Heart left ventricle (tissue), 16 donors: ENCODE results near the gene FTO. TPM values are rescaled to one million over a fixed set of nuclear protein-coding genes. Genes with fewer than 3 reads are reported as not detected.
A peak's percentile ranks its signal among the peaks of the same experiment; 100 is the strongest.

Experiments used
- ATAC-seq, 4 donors: fragments of 200-7000 bp; cut with Tn5 transposase; one replicate each; pipeline ENCODE4 v1.9.1; 2020 to 2022; ENCODE audit warnings: moderate library complexity in 4 of 4, mild to moderate bottlenecking in 3 of 4, moderate number of reproducible peaks in 1 of 4
- DNase-seq, 5 donors: peaks; one replicate each; pipeline ENCODE4 v3.0.0-alpha.2; 2020
- H3K27ac ChIP-seq, 12 donors: fragments of 200-600 bp; sonication (generic) in 4 of 12; one replicate each; pipeline versions ENCODE4 v1.5.0 to v1.8.0; 2016 to 2022; ENCODE audit warnings: mild to moderate bottlenecking in 2 of 12
- H3K27me3 ChIP-seq, 9 donors: fragments of 200-600 bp; sonication (generic) in 2 of 9; one replicate each; pipeline versions ENCODE4 v1.5.1 to v1.8.0; 2016 to 2022; ENCODE audit warnings: mild to moderate bottlenecking in 3 of 9
- H3K36me3 ChIP-seq, 9 donors: fragments of 200-600 bp; sonication (generic) in 2 of 9; one replicate each; pipeline versions ENCODE4 v1.5.0 to v1.8.0; 2018 to 2022; ENCODE audit warnings: mild to moderate bottlenecking in 2 of 9
- H3K4me1 ChIP-seq, 12 donors: fragments of 200-600 bp; sonication (generic) in 4 of 12; one replicate each; pipeline versions ENCODE4 v1.5.0 to v1.8.0; 2016 to 2022; ENCODE audit warnings: mild to moderate bottlenecking in 3 of 12
- H3K4me3 ChIP-seq, 12 donors: fragments of 200-600 bp; sonication (generic) in 4 of 12; one replicate each; pipeline versions ENCODE4 v1.5.0 to v1.8.0; 2017 to 2022; ENCODE audit warnings: mild to moderate bottlenecking in 9 of 12, moderate library complexity in 4 of 12
- H3K9me3 ChIP-seq, 12 donors: fragments of 200-600 bp; sonication (generic) in 4 of 12; one replicate each; pipeline versions ENCODE4 v1.5.0 to v1.8.0; 2016 to 2022; ENCODE audit warnings: mild to moderate bottlenecking in 1 of 12
- POLR2A ChIP-seq, 2 donors: fragments of 450-650 bp; IDR thresholded peaks; one replicate each; pipeline ENCODE4 v1.6.1; 2017; ENCODE audit warnings: antibody characterized with exemption in 2 of 2, mild to moderate bottlenecking in 2 of 2, moderate library complexity in 2 of 2
- WGBS, 4 donors: extraction: QIAGEN DNeasy Blood & Tissue Kit in 2 of 4; methylation state at CpG; one replicate each; pipeline versions ENCODE4 v1.1.5 to v1.1.7; 2013 to 2018; 5-methylcytosine and 5-hydroxymethylcytosine counted together
- intact Hi-C, 10 donors: fragments of 100-400 bp; cut with DNase I; formaldehyde crosslinking; loops; one replicate each; pipeline versions ENCODE4 v1.11.1 to v1.14.2; 2022
- polyA plus RNA-seq, 2 donors: library from polyadenylated mRNA; stranded (reverse); fragments of 200-250 nt; gene quantifications; one replicate each; pipeline ENCODE4 v1.2.3, GENCODE V29; 2013
- total RNA-seq, 9 donors: library from RNA; depleted of rRNA in 2 of 9; stranded (reverse); fragments of >200 nt in 2 of 9; fragmentation: NEBNext Ultra II Directional in 3 of 9; extraction: Animal tissue kit (Norgen Biotek cat#: 25700) in 3 of 9; gene quantifications; one replicate each; pipeline versions ENCODE4 v1.1.0 to v1.2.4, GENCODE V29; 2016 to 2023
- TF ChIP-seq, protein P1 (sequence below), 12 donors: fragments of 200-600 bp; sonication (generic) in 4 of 12; IDR thresholded peaks; one replicate each; pipeline versions ENCODE4 v1.5.0 to v1.8.0; 2018 to 2022; ENCODE audit warnings: antibody characterized with exemption in 12 of 12, mild to moderate bottlenecking in 5 of 12
- donor health status: ischemic (EF 13 %, LVEDD 7.1; RV severe dilation, severe dysfunction).
- donor health status: healthy with polysubstance abuse.
- donor health status: DM: no; HTN: yes; CAD: no.
- donor health status: DM: no; HTN: no; CAD: no.
- donor health status: ischemic (EF 25% LVEDD 6.9; RV normal size, moderate dysfunction).
- donor health status: ischemic (EF 25% LVEDD 5.7; RV mildly dilated, moderate dysfunction).
- donor health status: healthy.
- donor health status: DM: yes; HTN: yes; CAD: no.
- donor health status: ischemic (EF 35%, LVEDD 5.7; RV mildly dilated, moderate dysfunction).
- donor health status: nonischemic (EF 11% LVEDD 7.7; RV severe dilation, severe dysfunction).
- donor health status: DM: yes; HTN: yes; CAD: no.
- donor health status: PGD.
- donor health status: ischemic (EF 29% LVEDD 5.4; RV normal size, mild dysfunction).
- donor health status: nonischemic (EF 23%, LVEDD 6.1; RV moderate dilation, normal function).

Gene FTO
- total and polyA plus RNA-seq, 11 donors = 11.8 to 105 (median 86.8) TPM

DNA sequence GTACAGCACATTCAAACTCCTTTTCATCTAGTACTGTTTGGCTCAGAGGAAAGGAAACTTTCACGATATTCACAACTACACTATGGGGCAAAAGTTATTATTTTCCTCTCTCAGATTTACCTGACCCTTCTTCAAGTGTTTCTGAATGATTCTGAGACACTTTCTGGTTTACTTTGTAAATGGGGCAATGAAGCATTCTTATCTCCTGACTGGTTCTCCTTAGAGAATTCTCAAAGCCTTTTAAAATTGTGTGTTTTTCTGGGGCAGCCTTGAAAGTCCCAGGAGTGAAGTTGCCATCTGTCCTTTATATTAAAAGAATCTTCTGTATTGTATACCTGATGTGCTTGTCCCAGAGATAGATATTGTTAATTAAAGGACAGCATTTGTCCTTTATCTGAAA, 264.9 kb downstream of the FTO start:
- Histone ChIP-seq H3K9me3 (no peaks in the 10 kb centered on the region), H3K4me3 (no peak overlapping the region), H3K27me3 (no peaks in the 10 kb centered on the region), H3K36me3 (no peaks in the 10 kb centered on the region), H3K27ac (peak overlapping the region in 5 of 12 donors; percentile 2 to 22 (median 21)), H3K4me1 (peaks cover 0 to 29% (median 15%) of the 10 kb centered on the region in 12 donors)
- WGBS, 4 donors = 50 to 72% (median 61%) methylated on average over 1 of the region's 1 CpG
- ATAC-seq (no peak), DNase-seq (no peak)
- intact Hi-C loops = no loop called here
- TF ChIP-seq, protein P1, sequence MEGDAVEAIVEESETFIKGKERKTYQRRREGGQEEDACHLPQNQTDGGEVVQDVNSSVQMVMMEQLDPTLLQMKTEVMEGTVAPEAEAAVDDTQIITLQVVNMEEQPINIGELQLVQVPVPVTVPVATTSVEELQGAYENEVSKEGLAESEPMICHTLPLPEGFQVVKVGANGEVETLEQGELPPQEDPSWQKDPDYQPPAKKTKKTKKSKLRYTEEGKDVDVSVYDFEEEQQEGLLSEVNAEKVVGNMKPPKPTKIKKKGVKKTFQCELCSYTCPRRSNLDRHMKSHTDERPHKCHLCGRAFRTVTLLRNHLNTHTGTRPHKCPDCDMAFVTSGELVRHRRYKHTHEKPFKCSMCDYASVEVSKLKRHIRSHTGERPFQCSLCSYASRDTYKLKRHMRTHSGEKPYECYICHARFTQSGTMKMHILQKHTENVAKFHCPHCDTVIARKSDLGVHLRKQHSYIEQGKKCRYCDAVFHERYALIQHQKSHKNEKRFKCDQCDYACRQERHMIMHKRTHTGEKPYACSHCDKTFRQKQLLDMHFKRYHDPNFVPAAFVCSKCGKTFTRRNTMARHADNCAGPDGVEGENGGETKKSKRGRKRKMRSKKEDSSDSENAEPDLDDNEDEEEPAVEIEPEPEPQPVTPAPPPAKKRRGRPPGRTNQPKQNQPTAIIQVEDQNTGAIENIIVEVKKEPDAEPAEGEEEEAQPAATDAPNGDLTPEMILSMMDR (IDR thresholded peaks at IDR 0.05) = no peak
- no peak for TF ChIP-seq POLR2A (IDR thresholded peaks at IDR 0.05)

DNA sequence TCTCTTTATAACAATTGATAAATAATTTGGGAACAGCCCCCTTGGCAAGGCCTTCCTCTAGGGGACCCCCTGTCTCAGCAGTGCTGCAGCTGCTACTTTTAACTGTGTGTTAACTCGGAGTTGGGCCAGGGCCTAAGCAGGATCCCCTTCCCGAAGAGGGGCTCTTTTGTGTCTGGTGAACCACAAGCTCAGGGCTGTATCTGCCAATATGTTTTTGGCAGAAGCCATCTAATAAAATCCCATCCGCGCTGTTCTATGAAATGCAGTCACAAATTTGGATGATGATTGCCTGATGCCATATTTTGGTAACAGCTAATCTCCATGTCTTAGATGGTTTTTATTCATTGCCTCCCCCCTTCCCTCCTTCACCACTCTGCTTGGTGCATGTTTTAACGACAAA, 267.7 kb downstream of the FTO start:
- Histone ChIP-seq H3K9me3 (no peaks in the 10 kb centered on the region), H3K27ac (no peak overlapping the region), H3K27me3 (no peaks in the 10 kb centered on the region), H3K4me1 (peaks cover 0 to 39% (median 17%) of the 10 kb centered on the region in 12 donors), H3K36me3 (no peaks in the 10 kb centered on the region), H3K4me3 (no peak overlapping the region)
- DNase-seq = no peak
- TF ChIP-seq, protein P1 (IDR thresholded peaks at IDR 0.05) = no peak
- no peak for TF ChIP-seq POLR2A (IDR thresholded peaks at IDR 0.05)
- no peak for ATAC-seq
- intact Hi-C loops = no loop called here
- 87 to 91% (median 89%) methylated on average over 5 of the region's 5 CpGs for WGBS, 4 donors

DNA sequence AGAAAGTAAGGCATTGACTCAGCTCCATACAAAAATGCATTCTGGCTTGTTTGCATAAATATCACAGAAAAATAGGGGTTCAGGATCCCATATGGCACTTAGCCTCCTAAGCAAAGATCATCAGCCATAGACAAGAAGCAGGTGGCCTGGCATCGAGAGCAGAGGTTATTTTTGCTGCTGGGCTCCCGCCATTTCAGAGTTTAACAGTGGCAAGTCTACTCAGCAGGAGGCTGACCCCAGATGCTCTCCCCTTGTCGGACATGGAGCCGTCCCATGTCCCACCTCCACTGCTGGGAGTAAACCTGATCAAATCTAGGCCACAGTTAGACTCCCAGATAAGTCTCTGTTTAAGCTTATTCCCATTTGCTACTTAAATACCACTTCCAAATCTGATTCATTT, 269.1 kb downstream of the FTO start:
- peak in 4 of 5 donors; percentile 22 to 49 (median 45) for DNase-seq

DNA sequence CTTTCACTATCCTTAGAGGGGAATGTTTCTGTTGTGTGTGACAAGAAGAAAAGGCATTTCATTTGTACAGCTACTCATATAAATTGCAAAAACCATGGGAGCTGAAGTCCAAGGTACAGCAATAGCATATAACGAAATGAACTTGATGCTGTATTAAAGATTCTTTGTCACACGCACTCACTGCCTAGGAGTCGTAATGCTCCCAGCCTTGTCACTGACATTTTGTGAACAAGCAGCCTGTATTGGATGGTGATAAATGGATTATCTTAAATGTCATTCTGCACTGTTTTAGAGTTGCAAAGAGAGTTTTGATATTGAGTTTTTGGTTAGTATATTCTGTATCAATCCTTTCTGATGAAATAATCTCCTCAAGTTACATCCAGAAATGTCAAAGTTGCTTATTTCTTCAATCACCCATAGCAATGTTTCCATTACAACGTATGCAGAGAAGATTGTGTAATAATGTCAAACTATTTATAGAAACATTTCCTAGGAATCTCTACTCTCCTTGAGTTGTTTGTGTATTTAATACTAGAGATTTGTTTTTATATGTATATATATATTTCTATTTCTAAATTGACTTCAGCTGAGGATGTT, 270.6 kb downstream of the FTO start:
- no peak for DNase-seq
- no peak overlapping the region for H3K4me3 ChIP-seq
- H3K4me1 ChIP-seq = peaks cover 0 to 27% (median 6%) of the 10 kb centered on the region in 12 donors
- H3K27ac ChIP-seq = no peak overlapping the region
- WGBS, 4 donors = 55 to 63% (median 61%) methylated on average over 4 of the region's 4 CpGs
- H3K9me3 ChIP-seq = no peaks in the 10 kb centered on the region
- H3K27me3 ChIP-seq = no peaks in the 10 kb centered on the region
- no peak for TF ChIP-seq POLR2A (IDR thresholded peaks at IDR 0.05)
- TF ChIP-seq, protein P1 (IDR thresholded peaks at IDR 0.05) = no peak
- H3K36me3 ChIP-seq = no peaks in the 10 kb centered on the region
- peak in 2 of 4 donors; percentile 51 to 54 for ATAC-seq
- intact Hi-C loops = no loop called here

More for the DNA sequence above, 269.1 kb downstream of the FTO start:
- Histone ChIP-seq H3K27me3 (no peaks in the 10 kb centered on the region), H3K9me3 (no peaks in the 10 kb centered on the region), H3K4me1 (peaks cover 0 to 36% (median 14%) of the 10 kb centered on the region in 12 donors), H3K27ac (peak overlapping the region in 2 of 12 donors; percentile 9 to 54), H3K36me3 (no peaks in the 10 kb centered on the region), H3K4me3 (no peak overlapping the region)
- no peak for TF ChIP-seq POLR2A (IDR thresholded peaks at IDR 0.05)
- TF ChIP-seq, protein P1 (IDR thresholded peaks at IDR 0.05) = no peak
- intact Hi-C loops = no loop called here
- ATAC-seq = peak in 3 of 4 donors; percentile 79 to 87 (median 86)
- WGBS, 4 donors = 45 to 64% (median 53%) methylated on average over 4 of the region's 4 CpGs
